NCI-H748 (cell line): ENCODE measurements around the gene CATSPER3.

Experiments used
- DNase-seq: peaks from one replicate; lab custom pipeline; 2025; ENCODE audit not compliant: unreplicated experiment; lab: John Stamatoyannopoulos, UW

The CATSPER3 gene

GRCh38 chr5:135009736-135010501 lies 42.2 kb downstream of the CATSPER3 start:
- no peak for DNase-seq

- DNase-seq = no peak
These were observed 43.0 kb downstream of the CATSPER3 start for GRCh38 chr5:135010502-135011354.

- DNase-seq = no peak
These were observed 43.8 kb downstream of the CATSPER3 start for GRCh38 chr5:135011355-135012032.

DNA sequence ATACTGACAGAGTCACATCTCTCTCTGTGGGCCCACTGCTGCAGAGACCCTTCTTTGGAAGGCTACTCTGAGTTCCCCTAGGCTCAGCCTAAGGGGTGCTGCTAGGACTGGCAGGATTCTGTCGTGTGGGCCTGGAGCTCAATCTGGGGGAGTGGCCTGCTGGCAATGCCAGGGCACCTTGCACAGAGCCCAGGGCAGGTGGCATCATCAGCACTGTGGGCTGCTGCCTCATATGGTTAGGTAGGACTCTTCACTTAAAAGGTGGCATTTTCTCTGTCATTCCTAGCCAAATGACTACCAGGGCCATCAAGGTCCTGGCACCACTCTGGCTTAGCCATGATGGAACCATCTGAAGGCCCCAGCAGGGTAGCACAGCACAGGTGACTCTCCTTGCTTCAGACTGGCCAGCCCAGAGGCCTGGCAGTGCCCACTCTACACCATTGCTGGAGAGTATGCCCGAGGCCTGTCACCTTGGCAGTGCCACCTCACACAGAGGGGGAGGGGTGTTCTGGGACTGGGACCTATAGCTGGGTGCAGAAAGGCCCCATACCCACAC lies 44.4 kb downstream of the CATSPER3 start:
- no peak for DNase-seq

- no peak for DNase-seq
These were observed 45.3 kb downstream of the CATSPER3 start for GRCh38 chr5:135012951-135013391.

DNA sequence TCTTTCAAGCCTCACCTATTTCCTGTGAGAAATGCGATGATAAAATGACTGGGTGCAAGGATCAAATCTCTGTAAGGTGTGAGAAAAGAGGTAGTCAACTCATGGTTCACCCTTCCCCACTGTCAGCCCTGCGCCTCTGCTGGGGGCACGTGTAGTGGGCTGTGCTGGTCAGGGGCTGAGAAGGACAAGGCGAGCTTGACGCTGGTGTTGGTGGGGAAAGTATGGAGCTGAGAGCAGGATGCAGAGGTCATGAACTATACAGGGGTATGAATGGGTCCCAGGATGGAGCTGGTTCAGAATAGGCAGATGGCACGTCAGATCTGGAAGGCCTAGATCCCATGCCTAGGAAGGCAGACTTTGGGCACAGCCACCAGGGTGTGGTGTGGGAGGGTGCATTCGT lies 45.7 kb downstream of the CATSPER3 start:
- no peak for DNase-seq

GRCh38 chr5:135013947-135014570 lies 46.4 kb downstream of the CATSPER3 start:
- no peak for DNase-seq

GRCh38 chr5:135015942-135016341 lies 48.2 kb downstream of the CATSPER3 start:
- no peak for DNase-seq

DNA sequence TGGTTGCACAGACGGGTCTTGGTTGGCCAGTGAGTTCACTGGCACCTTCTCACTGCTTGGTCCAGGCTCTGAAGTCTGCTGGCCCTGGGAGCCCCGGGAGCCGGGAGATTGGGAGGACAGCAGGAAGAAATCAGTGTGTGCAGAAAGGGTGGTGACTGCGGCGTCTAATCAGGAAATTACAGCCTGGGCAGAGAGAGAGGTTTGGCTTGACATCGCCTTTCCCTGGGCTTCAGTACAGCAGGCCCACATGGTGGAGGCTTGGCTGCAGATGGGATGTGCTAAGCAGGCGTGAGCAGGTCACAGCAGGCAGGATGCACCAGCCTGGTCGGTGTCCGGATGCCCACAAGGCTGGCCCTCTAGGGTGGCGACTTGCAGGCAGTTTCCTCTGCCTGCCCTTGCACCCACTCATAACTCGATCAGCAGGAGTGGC lies 49.2 kb downstream of the CATSPER3 start:
- DNase-seq = no peak

DNA sequence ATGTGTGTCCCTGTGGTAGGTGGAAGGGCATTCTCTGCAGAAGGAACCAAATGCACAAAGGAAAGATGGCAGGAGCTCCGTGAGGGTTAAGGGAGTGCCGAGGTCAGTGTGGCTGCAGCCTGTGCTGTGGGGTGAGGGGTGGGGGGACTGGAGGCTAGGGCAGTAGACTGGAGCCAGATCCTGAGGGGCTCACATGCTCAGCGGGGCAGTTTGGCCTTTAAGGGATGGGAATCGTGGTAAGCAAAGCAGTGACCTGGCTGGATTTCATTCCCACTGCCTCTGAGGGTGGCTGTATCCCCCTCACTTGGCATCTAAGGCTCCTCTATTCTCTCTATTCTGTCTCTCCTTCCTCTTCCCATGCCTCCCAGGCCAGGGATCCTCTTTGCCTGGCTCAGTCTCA lies 50.8 kb downstream of the CATSPER3 start:
- DNase-seq = no peak

DNA sequence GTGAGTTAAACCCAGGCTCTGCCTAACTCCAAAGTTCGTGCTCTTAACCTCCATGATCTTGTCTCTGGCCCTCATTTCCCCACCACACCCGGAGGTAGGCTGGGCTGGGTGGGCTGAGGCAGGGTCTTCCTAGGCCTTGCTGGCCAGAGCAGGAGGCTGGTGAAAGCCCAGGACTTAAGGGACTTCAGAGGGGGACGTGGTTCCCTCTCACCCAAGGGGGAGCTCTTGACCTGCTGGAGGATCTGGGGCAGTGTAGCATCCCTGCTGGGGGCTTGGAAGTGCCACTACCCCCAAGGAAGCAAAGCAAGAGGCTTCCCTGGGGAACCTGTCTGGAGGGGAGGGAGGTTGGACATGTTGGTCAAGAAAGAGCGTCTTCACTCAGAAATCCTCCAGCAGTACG lies 51.6 kb downstream of the CATSPER3 start:
- no peak for DNase-seq

GRCh38 chr5:135020111-135020895 lies 52.6 kb downstream of the CATSPER3 start:
- DNase-seq = no peak

GRCh38 chr5:135024956-135025729 lies 57.4 kb downstream of the CATSPER3 start:
- DNase-seq = no peak

- DNase-seq = no peak
These were observed 58.3 kb downstream of the CATSPER3 start for GRCh38 chr5:135025730-135026644.

DNA sequence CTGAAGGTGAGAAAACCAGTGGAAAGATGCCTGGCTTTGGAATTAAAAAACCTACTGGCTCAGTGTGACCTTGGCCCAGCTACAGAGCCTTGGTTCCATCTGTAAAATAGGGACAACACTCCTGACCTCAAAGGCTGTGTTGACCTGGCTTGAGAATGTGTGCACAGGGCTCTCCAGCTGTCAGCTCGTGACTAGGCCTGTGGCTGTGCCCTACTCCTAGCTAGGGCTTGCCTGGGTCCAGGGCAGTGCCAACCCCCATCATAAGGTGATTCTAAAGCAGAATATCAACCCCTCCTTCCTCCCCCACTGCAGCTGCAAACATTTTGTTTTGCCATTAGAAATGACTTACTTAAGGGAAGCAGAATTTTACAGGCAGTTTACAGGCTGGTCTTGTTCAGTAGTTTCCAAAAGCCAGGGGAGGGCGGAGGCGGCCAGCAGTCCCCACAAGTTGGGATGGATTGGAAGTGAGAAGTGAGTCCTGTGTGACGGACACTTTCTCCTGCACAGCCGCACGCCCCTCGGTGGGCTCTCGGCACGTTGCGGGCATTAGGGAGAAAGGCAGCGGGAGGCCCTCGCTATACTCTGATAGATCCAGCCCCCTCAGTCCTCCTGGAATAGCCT lies 59.0 kb downstream of the CATSPER3 start:
- no peak for DNase-seq

- no peak for DNase-seq
These were observed 59.6 kb downstream of the CATSPER3 start for GRCh38 chr5:135027266-135027696.

DNA sequence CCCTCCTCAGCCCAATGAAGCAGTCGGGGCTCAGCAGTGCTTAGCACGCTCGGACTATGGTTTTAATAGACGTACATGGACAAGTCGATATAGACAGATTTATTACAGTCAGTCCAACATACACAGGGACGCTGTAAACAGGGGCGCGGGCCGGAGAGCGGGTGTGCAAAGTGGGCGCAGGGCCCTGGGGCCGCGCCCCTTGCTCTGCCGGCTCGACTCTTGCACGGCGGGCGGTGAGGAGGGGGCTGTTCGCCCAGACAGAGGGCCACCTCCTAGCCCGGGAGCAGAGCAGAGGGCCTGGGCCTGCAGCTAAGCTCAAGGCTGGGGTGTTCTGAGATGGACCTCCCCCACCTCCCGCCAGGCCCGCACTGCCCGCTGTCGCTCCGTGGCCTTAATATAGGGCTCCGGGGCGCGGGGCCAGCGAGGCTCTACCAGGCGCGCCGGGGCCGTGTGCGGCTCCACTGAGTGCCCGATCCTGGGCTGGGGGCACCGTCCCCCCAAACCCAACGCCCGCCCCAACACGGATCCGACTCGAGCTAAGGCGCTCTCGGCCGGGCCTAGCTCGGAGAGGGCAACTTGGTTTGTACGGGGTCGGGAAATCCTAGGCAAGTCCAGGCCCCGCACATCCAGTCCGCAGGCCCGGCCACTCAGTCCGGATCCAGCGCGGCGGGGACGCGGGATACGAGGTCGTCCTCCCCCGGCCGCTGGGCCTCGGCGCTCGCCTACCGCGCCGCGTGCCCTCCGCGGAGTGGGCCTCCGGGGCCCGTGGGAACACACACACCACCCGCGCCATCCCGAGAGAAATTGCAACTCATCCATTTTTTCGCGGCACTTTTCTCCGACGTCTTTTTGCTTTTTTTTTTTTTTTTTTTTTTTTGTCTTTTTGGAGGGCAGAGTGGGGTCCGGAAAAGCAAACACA lies 60.2 kb downstream of the CATSPER3 start:
- DNase-seq = no peak
